HepG2 (cell line): Measurements from ENCODE around the gene HTR1D. TPM values are rescaled to one million over a fixed set of nuclear protein-coding genes. Genes with fewer than 3 reads are reported as not detected.
"Not testable (repeated sequence)": the region's sequence is repeated elsewhere in the genome, so short reads cannot be mapped to it uniquely, and the experiment has no call there.

Source experiments
- CEBPG ChIP-seq: IDR thresholded peaks from 2 replicates; pipeline ENCODE4 v1.6.1; 2016
- DPF2 ChIP-seq: sonication (generic); formaldehyde crosslinking; IDR thresholded peaks from 2 replicates; pipeline ENCODE4 v1.4.0; 2020; ENCODE audit warnings: mild to moderate bottlenecking, low read depth, missing genetic modification reagents, borderline replicate concordance
- HDAC2 ChIP-seq: sonication (generic); formaldehyde crosslinking; IDR thresholded peaks from 2 replicates; pipeline ENCODE4 v1.4.0; 2020; ENCODE audit warnings: missing genetic modification reagents
- MED1 ChIP-seq: sonication (generic); formaldehyde crosslinking; IDR thresholded peaks from 2 replicates; pipeline ENCODE4 v1.4.0; 2020; ENCODE audit warnings: missing genetic modification reagents
- MLX ChIP-seq: IDR thresholded peaks from 2 replicates; pipeline ENCODE4 v1.6.1; 2016
- NFIC ChIP-seq: IDR thresholded peaks from 2 replicates; pipeline ENCODE4 v1.6.1; 2012; ENCODE audit warnings: mild to moderate bottlenecking, low read length, inconsistent platforms
- PAXIP1 ChIP-seq: sonication (generic); formaldehyde crosslinking; conservative IDR thresholded peaks from 2 replicates; pipeline ENCODE4 v1.4.0; 2020; ENCODE audit warnings: mild to moderate bottlenecking, missing genetic modification reagents, moderate library complexity
- REPIN1 ChIP-seq: sonication (generic); formaldehyde crosslinking; IDR thresholded peaks from 2 replicates; pipeline ENCODE4 v1.8.0; 2022; ENCODE audit warnings: missing genetic modification reagents, low read depth, mild to moderate bottlenecking, borderline replicate concordance
- SAP130 ChIP-seq: IDR thresholded peaks from 2 replicates; pipeline ENCODE4 v1.6.1; 2016; ENCODE audit warnings: low read depth
- SOX6 ChIP-seq, 2 experiments: fragments of 450-650 bp in 1 of 2; sonication (generic) in 1 of 2; formaldehyde crosslinking in 1 of 2; IDR thresholded peaks; 2 replicates each; pipeline versions ENCODE4 v1.4.0 to v1.6.1; 2017 to 2020; ENCODE audit warnings: antibody characterized with exemption in 1 of 2, mild to moderate bottlenecking in 1 of 2, missing genetic modification reagents in 1 of 2
- TARDBP ChIP-seq: sonication (generic); formaldehyde crosslinking; IDR thresholded peaks from 2 replicates; pipeline ENCODE4 v1.8.0; 2022; ENCODE audit warnings: mild to moderate bottlenecking, missing genetic modification reagents
- TCF7L2 ChIP-seq: IDR thresholded peaks from 2 replicates; pipeline ENCODE4 v1.6.1; 2011; ENCODE audit warnings: mild to moderate bottlenecking, low read depth, low read length, moderate library complexity
- ZBTB7A ChIP-seq: sonication (generic); formaldehyde crosslinking; IDR thresholded peaks from 2 replicates; pipeline ENCODE4 v1.8.0; 2022; ENCODE audit warnings: mild to moderate bottlenecking, missing genetic modification reagents
- ZMAT3 ChIP-seq: sonication (generic); formaldehyde crosslinking; conservative IDR thresholded peaks from 2 replicates; pipeline ENCODE4 v1.7.0; 2021; ENCODE audit warnings: missing genetic modification reagents
- ZNF205 ChIP-seq: IDR thresholded peaks from 2 replicates; pipeline ENCODE4 v1.6.1; 2018; ENCODE audit warnings: missing biosample characterization, missing genetic modification reagents
- ZNF574 ChIP-seq: sonication (generic); formaldehyde crosslinking; IDR thresholded peaks from 2 replicates; pipeline ENCODE4 v1.4.0; 2020; ENCODE audit warnings: missing genetic modification reagents
- polyA plus RNA-seq, 8 experiments: library from polyadenylated mRNA; depleted of rRNA in 3 of 8; stranded (reverse) in 7 of 8; unstranded in 1 of 8; fragments of >200 nt; fragmentation: Illumina TruSeq in 4 of 8; extraction: Trizol in 4 of 8; gene quantifications; 2 replicates each; pipeline versions ENCODE4 v1.2.1 to v1.2.3, GENCODE V29; 2011 to 2016; ENCODE audit warnings: low read depth in 4 of 8, missing spikeins in 1 of 8, mixed read lengths in 1 of 8; ENCODE audit not compliant: insufficient read depth in 1 of 8
- total RNA-seq, 5 experiments: library from RNA; depleted of rRNA; stranded (reverse); fragments of >200 nt; fragmentation: Illumina TruSeq; extraction: Trizol; gene quantifications; 2 replicates each; pipeline ENCODE4 v1.2.3, GENCODE V29; 2016; ENCODE audit warnings: low read depth in 1 of 5
- TF ChIP-seq, protein P1 (sequence below): sonication (generic); formaldehyde crosslinking; IDR thresholded peaks from 2 replicates; pipeline ENCODE4 v1.4.0; 2020; ENCODE audit warnings: missing genetic modification reagents, borderline replicate concordance
- TF ChIP-seq, protein P2 (sequence below): sonication (generic); formaldehyde crosslinking; IDR thresholded peaks from 2 replicates; pipeline ENCODE4 v1.5.0; 2020; ENCODE audit warnings: mild to moderate bottlenecking, missing genetic modification reagents, moderate library complexity

Gene HTR1D
- total and polyA plus RNA-seq, 2 of the 13 experiments (the other 11 are each of a cell fraction or from before 2014, with no cell fraction given): 0.04 to 0.07 TPM

DNA sequence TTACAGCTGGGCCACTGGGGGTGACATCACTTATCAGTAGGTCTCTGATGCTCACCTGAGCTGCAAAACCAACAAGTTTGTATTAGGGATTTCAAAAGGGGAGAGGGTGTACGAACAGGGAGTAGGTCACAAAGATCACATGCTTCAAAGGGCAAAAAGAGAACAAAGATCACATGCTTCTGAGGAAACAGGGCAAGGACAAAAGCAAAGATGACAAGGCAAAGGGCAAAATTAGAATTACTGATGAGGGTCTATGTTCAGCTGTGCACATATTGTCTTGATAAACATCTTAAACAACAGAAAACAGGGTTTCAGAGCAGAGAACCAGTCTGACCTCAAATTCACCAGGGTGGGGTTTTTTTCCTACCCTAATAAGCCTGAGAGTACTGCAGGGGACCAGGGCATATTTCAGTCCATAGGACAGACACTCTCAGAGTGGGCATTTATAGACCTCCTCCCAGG lies 6.2 kb upstream of the HTR1D start (continued):
- TF ChIP-seq PAXIP1 (CRISPR knock-in tag) (peak; percentile 93), CEBPG (CRISPR knock-in tag) (peak; percentile 58), DPF2 (peak; percentile 58; the same call in 1 of the 2 replicates), ZMAT3 (CRISPR knock-in tag) (0 out of 2 replicates have a peak, but pooled peaks have one; percentile 32), ZNF574 (peak; percentile 40; the same call in 1 of the 2 replicates), REPIN1 (CRISPR knock-in tag) (peak; percentile 61; the same call in 1 of the 2 replicates), MED1 (peak; percentile 82), TCF7L2 (peak; percentile 72), ZBTB7A (CRISPR knock-in tag) (peak; percentile 79; the same call in 1 of the 2 replicates), NFIC (peak; percentile 56; the same call in 1 of the 2 replicates), TARDBP (CRISPR knock-in tag) (peak; percentile 84), SAP130 (CRISPR knock-in tag) (peak; percentile 42; the same call in 1 of the 2 replicates), ZNF205 (CRISPR knock-in tag) (peak; percentile 68; the same call in 1 of the 2 replicates), MLX (CRISPR knock-in tag) (peak; percentile 57; the same call in 1 of the 2 replicates), SOX6 (CRISPR knock-in tag; IDR thresholded peaks at IDR 0.05) (peak; percentile 98), HDAC2 (CRISPR knock-in tag) (peak; percentile 68; the same call in 1 of the 2 replicates)
- TF ChIP-seq, protein P1, sequence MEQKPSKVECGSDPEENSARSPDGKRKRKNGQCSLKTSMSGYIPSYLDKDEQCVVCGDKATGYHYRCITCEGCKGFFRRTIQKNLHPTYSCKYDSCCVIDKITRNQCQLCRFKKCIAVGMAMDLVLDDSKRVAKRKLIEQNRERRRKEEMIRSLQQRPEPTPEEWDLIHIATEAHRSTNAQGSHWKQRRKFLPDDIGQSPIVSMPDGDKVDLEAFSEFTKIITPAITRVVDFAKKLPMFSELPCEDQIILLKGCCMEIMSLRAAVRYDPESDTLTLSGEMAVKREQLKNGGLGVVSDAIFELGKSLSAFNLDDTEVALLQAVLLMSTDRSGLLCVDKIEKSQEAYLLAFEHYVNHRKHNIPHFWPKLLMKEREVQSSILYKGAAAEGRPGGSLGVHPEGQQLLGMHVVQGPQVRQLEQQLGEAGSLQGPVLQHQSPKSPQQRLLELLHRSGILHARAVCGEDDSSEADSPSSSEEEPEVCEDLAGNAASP (CRISPR knock-in tag): peak; percentile 55; the same call in 1 of the 2 replicates
- TF ChIP-seq, protein P2, sequence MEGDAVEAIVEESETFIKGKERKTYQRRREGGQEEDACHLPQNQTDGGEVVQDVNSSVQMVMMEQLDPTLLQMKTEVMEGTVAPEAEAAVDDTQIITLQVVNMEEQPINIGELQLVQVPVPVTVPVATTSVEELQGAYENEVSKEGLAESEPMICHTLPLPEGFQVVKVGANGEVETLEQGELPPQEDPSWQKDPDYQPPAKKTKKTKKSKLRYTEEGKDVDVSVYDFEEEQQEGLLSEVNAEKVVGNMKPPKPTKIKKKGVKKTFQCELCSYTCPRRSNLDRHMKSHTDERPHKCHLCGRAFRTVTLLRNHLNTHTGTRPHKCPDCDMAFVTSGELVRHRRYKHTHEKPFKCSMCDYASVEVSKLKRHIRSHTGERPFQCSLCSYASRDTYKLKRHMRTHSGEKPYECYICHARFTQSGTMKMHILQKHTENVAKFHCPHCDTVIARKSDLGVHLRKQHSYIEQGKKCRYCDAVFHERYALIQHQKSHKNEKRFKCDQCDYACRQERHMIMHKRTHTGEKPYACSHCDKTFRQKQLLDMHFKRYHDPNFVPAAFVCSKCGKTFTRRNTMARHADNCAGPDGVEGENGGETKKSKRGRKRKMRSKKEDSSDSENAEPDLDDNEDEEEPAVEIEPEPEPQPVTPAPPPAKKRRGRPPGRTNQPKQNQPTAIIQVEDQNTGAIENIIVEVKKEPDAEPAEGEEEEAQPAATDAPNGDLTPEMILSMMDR: peak; percentile 8; the same call in 1 of the 2 replicates
- TF ChIP-seq SOX6 (IDR thresholded peaks at IDR 0.05): not testable (repeated sequence)
